Measurements from ENCODE around the gene TAF1L. TPM values are rescaled to one million over a fixed set of nuclear protein-coding genes. Genes with fewer than 3 reads are reported as not detected.

TAF1L gene
- total RNA-seq, 4 donors from 2014 or later: not detected

- in situ Hi-C loops (cut with MboI; ENCODE audit: low pct_ligation_motif_present in 1 of 4, low pct_unique_long_range_greater_than_20kb in 1 of 4, low sequenced_read_pairs in 3 of 4): loop anchor here (5.0 to 25.0 kb wide), 6 partner anchors 195 to 395 kb away; partner anchors contain the start of gene ACO1 (in 3 of the 4)
- no peak overlapping the region for H3K27ac ChIP-seq
- TF ChIP-seq, protein P1, sequence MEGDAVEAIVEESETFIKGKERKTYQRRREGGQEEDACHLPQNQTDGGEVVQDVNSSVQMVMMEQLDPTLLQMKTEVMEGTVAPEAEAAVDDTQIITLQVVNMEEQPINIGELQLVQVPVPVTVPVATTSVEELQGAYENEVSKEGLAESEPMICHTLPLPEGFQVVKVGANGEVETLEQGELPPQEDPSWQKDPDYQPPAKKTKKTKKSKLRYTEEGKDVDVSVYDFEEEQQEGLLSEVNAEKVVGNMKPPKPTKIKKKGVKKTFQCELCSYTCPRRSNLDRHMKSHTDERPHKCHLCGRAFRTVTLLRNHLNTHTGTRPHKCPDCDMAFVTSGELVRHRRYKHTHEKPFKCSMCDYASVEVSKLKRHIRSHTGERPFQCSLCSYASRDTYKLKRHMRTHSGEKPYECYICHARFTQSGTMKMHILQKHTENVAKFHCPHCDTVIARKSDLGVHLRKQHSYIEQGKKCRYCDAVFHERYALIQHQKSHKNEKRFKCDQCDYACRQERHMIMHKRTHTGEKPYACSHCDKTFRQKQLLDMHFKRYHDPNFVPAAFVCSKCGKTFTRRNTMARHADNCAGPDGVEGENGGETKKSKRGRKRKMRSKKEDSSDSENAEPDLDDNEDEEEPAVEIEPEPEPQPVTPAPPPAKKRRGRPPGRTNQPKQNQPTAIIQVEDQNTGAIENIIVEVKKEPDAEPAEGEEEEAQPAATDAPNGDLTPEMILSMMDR (IDR thresholded peaks at IDR 0.05): peak; percentile 77 to 92 (median 88)
- TF ChIP-seq POLR2A (IDR thresholded peaks at IDR 0.05) (no peak), EP300 (IDR thresholded peaks at IDR 0.05; ENCODE audit: low read depth) (no peak)
Observed at GRCh38 chr9:32579706-32580331, 55.6 kb downstream of the TAF1L start.

More at GRCh38 chr9:32579706-32580331, 55.6 kb downstream of the TAF1L start:
- Histone ChIP-seq H3K4me3 (no peak overlapping the region), H3K9me3 (no peaks in the 10 kb centered on the region), H3K36me3 (no peaks in the 10 kb centered on the region), H3K4me1 (no peaks in the 10 kb centered on the region), H3K27me3 (no peaks in the 10 kb centered on the region)
- 14 to 18% methylated on average over 4 of the region's 4 CpGs for WGBS, 2 donors (ENCODE audit: low coverage in 1 of 2)
- intact Hi-C loops (cut with DNase I; ENCODE audit: low total_unique reads): loop anchor here (10.0 kb wide), 1 partner anchor 385 kb away; no protein-coding TSS in a partner anchor
- DNase-seq: peak; percentile 74

Other genes with a start within 250 kb of the TAF1L start
- 10 to 100 TPM; 12.7 to 38.9 (median 21.1) TPM for gene RIGI, start 109.5 kb downstream of the TAF1L start, total RNA-seq
- 1 to 10 TPM; 2.0 to 7.5 (median 3.8) TPM for gene SMIM27, start 83.3 kb downstream of the TAF1L start, total RNA-seq
- 10 to 100 TPM; 14.5 to 26.5 (median 18.4) TPM for gene TOPORS, start 83.1 kb downstream of the TAF1L start, total RNA-seq
- gene NDUFB6, start 62.5 kb downstream of the TAF1L start, total RNA-seq: 10 to 100 TPM; 10.5 to 42.7 (median 24.3) TPM
- gene TMEM215, start 147.9 kb upstream of the TAF1L start, total RNA-seq: not detected